ENCODE data around the gene CRISPLD2.
"Not testable (repeated sequence)": the region's sequence is repeated elsewhere in the genome, so short reads cannot be mapped to it uniquely, and the experiment has no call there.

Gene CRISPLD2

DNA sequence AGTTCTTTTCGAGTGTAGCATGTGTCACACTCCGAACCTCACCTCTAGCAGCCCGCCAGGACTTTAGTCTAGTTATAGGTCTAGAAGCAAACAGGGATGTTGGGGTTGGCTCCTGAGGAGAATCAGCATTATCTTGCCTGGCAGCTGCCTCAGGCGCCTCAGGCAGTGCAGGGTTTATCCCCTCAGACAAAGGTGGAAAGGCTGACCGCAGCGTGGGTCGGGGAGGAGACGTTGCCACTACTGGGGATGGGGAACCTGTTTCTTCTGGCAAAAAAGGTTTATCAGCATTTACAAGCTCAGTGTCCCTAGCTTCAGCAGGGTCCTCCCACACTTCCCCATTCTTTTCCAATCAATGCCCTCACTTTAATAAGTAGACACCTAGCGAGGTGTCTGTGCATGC is 40.6 kb downstream of the CRISPLD2 start:
- no peak for DNase-seq (ENCODE audit: low spot score)

- DNase-seq (ENCODE audit: low spot score), result no peak
These were observed 41.9 kb downstream of the CRISPLD2 start for GRCh38 chr16:84861671-84862070.

DNA sequence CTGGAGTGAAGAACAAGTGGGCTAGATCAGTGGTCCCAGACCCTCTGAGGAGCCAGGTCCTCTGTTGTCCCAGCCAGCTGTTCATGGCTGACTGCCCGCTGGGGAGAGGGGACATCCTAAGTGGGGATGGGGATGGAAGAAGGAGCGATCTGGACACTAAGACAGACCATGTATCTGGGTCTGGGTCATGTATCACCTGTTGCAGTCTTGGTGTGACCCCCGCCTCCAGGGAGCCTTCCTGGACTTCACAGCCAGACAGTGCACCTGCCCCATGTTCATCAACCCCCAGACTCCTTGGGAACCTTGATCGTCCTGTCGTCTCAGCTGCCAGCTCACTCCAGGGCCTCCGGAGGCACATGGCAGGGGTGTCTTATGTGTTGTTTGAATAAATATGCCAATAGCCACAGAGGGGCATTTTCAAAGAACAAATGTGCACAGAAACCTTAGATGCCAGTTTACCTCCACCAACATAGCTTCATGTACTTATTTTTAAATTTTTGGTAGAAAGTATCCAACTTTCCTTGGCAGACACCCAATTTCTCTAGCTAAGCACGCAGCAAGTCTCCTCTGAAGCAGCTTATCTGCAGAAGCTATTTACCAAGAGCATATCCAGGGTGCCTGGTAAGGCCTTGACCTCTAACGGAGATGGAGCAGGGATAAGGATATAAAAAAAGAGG is 43.2 kb downstream of the CRISPLD2 start:
- DNase-seq (ENCODE audit: low spot score), result no peak

- DNase-seq (ENCODE audit: low spot score), result no peak
These were observed 43.7 kb downstream of the CRISPLD2 start for GRCh38 chr16:84863481-84863814.

GRCh38 chr16:84864326-84864955 is 44.7 kb downstream of the CRISPLD2 start:
- DNase-seq (ENCODE audit: low spot score), result no peak

GRCh38 chr16:84867696-84868095 is 47.9 kb downstream of the CRISPLD2 start:
- no peak for DNase-seq (ENCODE audit: low spot score)

DNA sequence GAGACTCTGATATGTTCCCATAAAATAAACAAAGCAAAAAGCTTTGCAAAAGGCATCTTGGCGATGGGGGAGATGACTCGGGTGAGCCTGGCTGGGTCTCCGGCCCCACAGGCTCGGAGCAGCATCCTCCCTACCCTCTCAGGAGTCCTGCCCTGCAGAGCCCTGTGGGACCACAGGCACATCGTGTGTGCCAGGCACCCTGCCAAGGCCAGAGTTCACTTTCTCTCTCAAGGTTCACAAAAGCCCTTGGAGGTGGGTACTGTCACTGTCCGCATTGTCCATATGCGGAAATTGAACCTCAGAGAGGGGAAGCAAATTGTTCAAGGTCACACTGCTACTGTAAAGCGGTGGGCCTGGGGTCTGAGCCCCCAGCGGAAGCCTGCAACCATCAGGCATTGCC is 48.5 kb downstream of the CRISPLD2 start:
- DNase-seq (ENCODE audit: low spot score), result no peak

DNA sequence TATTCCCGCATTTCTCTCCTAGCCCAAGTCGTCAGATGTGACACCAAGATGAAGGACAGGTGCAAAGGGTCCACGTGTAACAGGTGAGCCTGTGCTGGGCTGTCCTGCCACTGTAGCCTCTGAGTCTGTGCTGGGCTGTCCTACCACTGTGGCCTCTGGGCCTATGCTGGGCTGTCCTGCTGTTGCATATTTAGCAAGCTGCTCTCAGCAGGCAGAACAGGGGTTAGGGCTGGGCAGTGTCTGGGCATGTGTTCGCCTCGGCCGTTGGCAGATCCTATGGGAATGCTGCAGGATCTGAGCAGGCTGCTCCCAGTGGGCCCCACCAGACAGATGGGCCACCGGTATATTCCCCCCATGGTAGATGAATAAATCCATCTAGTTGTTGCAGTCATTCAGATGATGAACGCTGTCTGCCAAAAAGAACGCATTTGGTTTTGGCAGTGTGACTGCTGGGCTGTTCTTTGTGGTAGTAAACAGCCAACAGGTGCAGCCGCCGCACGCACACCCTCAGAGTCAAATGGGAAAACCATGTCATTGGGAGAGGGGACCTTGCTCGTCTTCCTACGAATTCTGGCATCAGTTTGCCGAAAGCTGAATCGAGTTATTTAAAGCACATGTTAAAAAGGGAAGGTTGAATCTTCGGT is 49.2 kb downstream of the CRISPLD2 start:
- DNase-seq (ENCODE audit: low spot score), result no peak

- DNase-seq (ENCODE audit: low spot score), result no peak
These were observed 49.7 kb downstream of the CRISPLD2 start for GRCh38 chr16:84869473-84869845.

DNA sequence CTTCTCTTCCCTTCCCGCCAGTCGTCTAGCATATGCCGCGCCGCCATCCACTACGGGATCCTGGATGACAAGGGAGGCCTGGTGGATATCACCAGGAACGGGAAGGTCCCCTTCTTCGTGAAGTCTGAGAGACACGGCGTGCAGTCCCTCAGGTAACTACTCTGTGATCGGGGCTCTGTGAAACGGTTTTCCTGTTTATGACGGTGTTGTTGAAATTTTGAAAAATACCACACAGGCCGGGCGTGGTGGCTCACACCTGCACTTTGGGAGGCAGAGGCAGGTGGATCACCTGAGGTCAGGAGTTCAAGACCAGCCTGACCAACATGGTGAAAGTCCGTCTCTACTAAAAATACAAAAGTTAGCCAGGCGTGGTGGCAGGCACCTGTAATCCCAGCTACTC is 53.2 kb downstream of the CRISPLD2 start:
- not testable (repeated sequence) for DNase-seq (ENCODE audit: low spot score)

DNA sequence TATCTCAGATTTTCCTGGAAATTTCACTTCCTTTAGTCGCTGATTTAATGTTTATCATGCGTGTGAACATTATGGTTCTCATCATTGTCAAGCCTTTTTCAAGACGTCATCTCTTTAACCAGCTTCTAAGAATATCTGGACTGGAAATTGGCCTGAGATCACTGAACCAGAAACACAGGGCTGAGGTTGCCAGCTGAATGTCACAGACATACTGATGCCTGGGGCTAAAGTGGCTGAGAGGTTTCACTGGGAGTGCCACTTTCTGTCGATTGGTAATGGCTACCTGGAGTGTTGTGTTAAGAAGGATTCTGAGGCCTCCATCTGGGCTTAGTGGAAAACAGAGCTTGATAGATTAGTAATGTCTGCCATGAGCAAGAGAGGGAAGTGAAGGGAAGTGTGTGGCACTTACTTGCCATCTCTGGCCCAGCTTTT is 54.2 kb downstream of the CRISPLD2 start:
- DNase-seq (ENCODE audit: low spot score), result no peak

- DNase-seq (ENCODE audit: low spot score), result no peak
These were observed 54.8 kb downstream of the CRISPLD2 start for GRCh38 chr16:84874553-84874952.

DNA sequence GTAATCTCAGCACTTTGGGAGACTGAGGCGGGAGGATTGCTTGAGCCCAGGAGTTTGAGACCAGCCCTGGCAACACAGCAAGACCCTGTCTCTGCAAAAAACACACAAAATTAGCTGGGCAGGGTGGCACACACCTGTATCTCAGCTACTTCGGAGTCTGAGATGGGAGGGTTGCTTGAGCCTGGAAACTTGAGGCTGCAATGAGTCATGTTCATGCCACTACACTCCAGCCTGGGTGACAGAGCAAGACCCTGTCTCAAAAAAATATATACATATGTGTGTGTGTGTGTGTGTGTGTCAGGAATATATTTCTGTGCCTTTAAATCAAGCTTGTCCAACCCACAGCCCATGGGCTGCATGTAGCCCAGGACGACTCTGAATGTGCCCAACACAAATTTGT is 55.2 kb downstream of the CRISPLD2 start:
- no peak for DNase-seq (ENCODE audit: low spot score)

GRCh38 chr16:84875846-84876245 is 56.1 kb downstream of the CRISPLD2 start:
- no peak for DNase-seq (ENCODE audit: low spot score)

DNA sequence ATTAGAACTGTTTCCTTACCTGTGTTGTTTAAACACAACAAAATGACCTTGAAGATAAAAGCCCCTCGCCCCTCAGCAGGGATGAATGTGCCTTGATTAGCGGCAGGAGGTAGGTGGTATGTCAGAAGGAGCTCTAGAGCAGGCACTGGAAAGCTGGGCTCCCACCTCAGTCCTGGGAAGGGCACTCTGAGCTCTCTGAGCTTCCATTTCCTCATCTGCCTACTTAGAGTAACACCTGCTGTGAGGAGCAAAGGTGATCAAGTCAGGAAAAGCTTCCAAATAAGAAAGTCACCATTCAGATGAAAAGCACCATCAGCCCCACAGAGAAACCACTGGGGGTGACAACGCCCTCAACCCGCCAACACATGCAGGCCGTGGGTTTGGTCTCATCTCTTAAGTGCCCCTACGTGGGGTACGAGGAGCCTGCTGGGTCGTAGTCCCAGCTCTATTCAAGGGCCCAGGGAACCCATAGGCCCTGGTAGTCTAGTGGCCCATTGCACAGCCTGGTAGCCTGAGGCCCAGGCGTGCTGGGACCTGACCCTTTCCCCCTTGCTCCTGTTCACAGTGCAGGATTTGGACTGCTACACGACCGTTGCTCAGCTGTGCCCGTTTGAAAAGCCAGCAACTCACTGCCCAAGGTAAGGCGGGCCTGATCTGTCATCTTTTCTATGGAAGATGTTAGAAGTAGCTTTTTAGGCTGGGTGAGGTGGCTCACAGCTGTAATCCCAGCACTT is 57.3 kb downstream of the CRISPLD2 start:
- no peak for DNase-seq (ENCODE audit: low spot score)

- DNase-seq (ENCODE audit: low spot score), result no peak
These were observed 59.0 kb downstream of the CRISPLD2 start for GRCh38 chr16:84878770-84879169.

GRCh38 chr16:84879569-84880487 is 60.0 kb downstream of the CRISPLD2 start:
- DNase-seq (ENCODE audit: low spot score), result no peak

GRCh38 chr16:84881702-84882521 is 62.1 kb downstream of the CRISPLD2 start:
- no peak for DNase-seq (ENCODE audit: low spot score)

- no peak for DNase-seq (ENCODE audit: low spot score)
These were observed 63.5 kb downstream of the CRISPLD2 start for GRCh38 chr16:84883301-84883700.

DNA sequence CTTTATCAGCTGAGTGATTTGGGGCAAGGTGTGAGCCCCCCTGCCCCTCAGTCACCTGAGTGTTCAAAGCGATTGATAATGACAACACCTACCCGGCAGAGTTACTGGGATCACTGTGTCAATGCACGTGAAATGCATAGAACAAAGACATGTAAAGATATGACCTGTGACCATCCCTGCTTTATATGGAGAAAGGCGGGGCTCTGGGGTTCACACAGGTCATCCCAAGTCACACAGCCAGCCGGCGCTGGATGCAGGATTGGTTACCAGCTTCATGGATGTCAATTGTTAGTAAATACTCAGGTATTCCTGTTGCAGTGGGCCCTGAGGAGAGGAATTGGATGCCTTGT is 64.4 kb downstream of the CRISPLD2 start:
- DNase-seq (ENCODE audit: low spot score), result no peak

Data from CD4-positive, alpha-beta T cell treated with Interleukin-6 at 100 ng/mL for 8 hours (primary cell).